Measurements from ENCODE around the gene NIPAL1. TPM values are rescaled to one million over a fixed set of nuclear protein-coding genes. Genes with fewer than 3 reads are reported as not detected.
"Not testable (repeated sequence)": the region's sequence is repeated elsewhere in the genome, so short reads cannot be mapped to it uniquely, and the experiment has no call there.

Gene NIPAL1
- 0.48 and 0.77 TPM in 2 replicates for total RNA-seq

DNA sequence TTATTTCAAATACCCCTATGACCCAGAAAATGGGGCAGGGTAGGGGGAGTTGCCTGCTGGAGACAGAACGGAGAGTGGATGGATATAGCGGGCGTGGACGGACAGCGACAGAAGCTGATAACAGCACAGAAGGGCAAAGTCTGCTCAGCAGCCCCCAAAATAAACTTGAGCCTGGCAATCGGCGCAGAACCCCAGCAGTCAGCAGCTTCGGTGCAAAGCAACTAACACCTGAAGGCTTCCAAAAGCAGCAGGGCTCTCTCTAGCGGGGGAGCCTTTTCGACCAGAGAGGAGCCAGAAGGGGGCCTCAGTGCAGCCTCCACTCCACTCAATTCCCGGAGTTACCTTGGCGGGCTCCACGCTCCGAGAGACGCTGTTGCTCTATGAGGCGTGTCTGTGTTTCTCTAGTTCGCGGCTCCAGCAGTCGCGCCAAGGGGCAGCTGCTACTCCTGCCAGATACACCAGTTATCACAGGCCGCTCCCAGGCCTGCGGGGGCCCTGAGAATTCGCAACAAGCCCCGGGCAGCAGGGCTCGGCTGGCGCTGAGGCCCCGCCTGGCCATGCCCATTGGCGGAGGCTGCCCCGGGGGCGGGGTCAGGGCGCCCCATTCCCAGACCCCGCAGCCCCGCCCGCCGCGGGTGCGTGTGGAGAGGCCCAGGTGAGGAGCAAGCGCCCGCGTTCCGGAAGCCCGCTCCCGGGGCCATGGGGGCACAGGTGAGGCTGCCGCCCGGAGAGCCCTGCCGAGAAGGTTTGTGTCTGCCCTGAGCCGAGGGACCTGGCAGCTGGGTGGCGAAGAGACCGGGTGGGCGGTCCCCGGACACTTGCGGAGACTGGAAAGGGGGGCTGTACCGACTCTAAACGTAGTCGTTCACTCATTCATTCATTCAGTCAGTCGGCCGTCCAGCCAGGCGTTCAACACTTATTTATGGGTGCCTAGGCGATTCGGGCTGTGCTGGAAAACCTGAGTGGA, at the start of gene NIPAL1, which contains the start of gene CNGA1:
NIPAL1 (plus strand) TSS at position 632 of the 967 bp plus-strand sequence; CDS start at position 700, 68 bp downstream.
CNGA1 (minus strand) TSS at position 541 of the 967 bp plus-strand sequence. CDS start 63,992 bp downstream, outside the sequence.
- intact Hi-C loops (cut with micrococcal nuclease) = no loop called here

DNA sequence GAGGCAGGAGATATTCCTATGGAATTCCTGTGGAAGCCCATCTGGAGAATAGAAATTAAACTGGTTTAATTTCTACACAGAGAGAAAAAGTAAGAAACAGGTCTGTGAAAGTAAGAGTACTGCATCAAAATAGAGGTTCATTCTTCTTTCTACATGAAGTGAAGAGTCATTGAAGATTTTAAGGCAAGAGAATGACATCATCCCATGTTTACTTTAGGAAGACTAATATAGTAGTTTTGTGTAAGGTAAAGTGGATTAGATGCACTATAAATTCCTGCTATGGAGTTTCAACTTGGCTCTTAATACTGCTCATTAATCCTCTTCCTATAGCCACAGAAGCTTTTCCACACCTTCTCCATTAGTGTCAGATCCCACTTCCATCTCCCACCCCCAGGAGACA, 47.7 kb upstream of the NIPAL1 start:
- intact Hi-C loops (cut with micrococcal nuclease) = no loop called here

DNA sequence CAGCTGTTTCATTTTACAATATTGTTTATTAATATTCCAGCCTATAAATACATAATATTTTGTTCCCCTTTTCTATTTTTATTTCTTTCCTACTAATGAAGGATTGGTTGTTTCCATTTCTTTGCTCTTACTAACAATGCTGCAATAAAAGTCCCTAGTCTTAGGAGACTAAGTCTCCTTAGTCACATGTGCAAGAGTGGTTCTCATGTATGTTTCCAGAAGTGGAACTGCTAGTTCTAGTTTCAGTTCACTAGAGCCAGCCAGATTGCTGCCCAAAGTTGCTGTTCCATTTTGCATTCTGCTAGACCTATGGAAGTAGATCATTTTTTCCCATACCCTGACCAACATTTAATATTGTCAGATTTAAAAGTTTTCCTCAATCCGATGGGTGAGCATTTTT, 44.4 kb upstream of the NIPAL1 start:
- intact Hi-C loops (cut with micrococcal nuclease) = no loop called here

DNA sequence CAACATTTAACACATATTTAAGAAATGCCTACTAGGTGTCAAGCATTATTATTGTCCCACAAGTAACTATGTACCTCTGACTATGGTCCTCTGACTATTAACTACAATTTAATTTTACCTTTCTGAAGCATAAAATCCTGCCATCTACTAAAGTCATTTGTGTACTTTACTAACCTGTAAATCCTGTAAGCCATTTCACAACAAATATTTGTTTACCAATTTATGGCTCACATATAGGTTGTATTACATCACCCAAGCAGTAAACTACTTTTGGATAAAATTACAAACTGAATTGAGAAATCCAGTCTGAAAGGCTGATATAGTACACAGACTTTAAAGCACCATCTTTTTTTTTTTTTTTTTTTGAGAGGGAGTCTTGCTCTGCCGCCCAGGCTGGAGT, 43.9 kb upstream of the NIPAL1 start:
- intact Hi-C loops (cut with micrococcal nuclease) = no loop called here

DNA sequence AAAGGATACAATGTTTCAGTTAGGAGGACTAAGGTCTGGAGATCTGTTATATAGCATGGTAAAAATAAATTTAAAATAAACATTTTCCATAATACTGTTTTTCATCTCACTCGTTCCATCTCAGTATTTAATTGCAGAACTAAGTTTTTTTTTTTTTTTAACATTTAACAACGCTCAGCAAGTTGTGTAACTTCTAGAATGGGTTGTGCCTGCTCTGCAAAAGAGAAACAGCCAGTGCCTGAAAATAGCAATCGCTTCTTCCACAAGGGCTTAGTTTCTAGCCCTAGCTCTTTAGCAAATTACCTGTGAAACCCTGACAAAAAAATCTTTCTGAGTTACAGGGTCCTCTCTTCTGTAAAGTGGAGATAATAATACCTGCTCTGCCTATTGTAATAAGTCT, 42.0 kb upstream of the NIPAL1 start:
- intact Hi-C loops (cut with micrococcal nuclease) = no loop called here

DNA sequence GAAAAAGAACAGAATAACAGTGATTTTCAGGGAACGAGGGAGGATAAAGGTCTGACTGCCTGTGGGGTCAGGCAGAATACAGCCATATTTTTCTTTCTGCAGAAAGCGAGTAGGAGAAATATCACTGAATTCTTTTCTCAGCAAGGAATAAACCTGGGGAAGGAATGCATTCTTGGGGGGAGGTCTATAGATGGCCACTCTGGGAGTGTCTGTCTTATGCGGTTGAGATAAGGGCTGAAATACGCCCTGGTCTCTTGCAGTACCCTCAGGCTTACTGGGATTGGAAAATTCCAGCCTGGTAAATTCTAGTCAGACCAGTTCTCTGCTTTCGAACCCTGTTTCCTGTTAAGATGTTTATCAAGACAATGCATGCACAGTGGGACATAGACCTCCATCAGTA, 26.4 kb upstream of the NIPAL1 start:
- intact Hi-C loops (cut with micrococcal nuclease) = no loop called here

DNA sequence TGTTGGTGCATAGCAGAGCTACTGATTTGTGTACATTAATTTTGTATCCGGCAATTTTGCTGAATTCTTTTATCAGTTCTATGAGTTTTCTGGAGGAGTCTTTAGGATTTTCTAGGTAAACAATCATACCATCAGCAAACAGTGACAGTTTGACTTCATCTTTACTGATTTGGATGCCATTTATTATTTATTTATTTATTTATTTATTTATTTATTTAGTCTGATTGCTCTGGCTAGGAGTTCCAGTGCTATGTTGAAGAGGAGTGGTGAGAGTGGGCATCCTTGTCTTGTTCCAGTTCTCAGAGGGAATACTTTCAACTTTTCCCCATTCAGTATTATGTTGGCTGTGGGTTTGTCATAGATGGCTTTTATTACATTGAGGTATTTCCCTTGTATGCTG, 24.1 kb upstream of the NIPAL1 start:
- intact Hi-C loops (cut with micrococcal nuclease) = not testable (repeated sequence)

DNA sequence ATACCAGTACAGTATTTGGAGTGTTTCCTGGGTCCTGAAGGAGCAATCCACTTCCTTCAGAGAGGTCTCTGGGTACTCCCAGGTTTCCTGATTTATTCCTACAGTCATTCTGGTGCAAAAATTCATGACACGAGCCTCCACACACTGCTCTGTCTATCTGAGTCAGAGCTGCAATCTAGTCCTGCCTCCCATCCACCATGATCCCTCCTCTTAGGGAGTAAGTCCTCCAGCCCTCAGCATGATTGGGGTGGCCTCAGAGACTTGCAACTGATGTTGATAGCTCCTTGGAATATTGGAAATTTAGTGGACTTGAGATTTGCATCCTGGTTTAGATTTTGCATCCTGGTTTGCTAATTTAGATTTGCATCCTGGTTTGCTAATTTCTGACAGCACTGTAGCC, 20.6 kb upstream of the NIPAL1 start:
- intact Hi-C loops (cut with micrococcal nuclease) = no loop called here

DNA sequence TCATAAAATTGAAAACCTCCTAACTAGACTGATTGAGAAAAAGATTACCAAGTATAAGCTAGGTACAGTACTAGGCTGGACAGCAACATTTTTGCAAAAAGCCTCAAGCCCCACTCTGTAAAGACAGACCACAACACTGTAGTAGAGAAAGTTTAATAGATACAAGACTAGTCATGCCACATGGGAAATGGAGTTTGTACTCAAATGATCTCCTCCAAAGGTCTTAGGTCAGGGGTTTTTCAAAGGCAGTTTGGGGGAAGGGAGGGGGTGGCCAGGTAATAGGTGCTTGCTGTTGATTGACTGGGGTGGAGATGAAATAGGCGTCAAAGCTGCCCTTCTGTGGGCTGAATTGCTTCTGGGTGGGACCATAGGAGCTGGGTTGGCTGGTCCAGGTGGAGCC, 14.3 kb upstream of the NIPAL1 start:
- intact Hi-C loops (cut with micrococcal nuclease) = no loop called here

DNA sequence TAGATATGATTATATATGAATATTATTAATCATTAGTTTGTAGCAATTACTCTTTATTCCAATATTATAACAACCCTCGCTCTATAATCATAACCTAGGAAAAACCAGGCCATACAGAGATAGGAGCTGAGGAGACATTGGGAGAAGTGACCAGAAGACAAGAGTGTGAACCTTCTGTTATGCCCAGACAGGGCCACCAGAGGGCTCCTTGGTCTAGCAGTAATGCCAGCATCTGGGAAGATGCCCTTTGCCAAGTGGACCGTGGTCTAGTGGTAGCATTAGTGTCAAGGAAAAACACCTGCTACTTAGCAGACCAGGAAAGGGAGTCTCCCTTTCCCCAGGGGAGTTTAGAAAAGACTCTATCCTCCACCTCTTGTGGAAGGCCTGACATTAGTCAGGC, 13.0 kb upstream of the NIPAL1 start:
- intact Hi-C loops (cut with micrococcal nuclease) = loop anchor here (1.0 kb wide), 1 partner anchor 84 kb away; no protein-coding TSS in a partner anchor

DNA sequence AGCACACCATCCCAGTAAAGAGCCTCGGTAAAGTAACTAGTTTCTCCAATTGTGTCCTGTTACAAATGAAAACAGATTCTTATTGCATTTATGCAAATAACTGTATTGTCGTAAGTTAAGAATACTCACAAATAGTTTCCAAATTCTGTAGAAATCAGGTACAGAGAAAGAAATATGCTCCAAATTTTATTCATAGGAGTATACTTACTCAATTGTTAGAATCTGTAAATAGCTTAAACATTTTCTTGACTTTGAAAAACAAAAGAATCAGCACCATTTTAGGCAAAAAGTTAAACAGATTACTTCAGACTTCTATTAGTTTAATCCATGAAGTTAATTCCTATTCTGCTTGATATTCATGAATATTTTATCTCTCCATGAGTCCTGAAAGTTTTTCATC, 10.8 kb upstream of the NIPAL1 start:
- intact Hi-C loops (cut with micrococcal nuclease) = no loop called here

DNA sequence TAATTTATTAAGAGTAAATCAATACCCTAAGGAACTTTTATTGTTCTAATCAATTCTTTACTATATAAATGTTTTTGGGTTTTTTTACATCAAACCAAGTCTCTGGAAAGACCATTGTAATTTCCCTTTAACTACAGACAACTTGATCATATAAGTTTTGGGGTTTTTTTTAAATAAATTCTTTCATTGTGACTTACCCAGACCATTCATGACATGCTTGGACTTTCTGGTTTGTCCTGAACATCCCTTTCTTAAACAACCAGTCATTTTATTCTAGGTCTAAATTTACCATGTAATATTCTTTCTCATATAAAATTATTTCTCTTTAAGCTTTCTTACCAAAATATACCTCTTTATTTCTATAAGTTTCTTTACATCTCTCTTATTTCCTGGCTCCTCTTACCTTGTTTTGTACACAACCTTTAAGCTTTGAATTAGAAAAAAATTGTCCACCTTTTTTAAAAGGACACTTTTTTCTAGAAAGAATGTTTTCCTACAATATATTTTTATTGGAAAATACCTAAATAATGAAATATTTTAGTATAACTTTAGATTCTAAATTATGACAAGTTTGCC, 8.5 kb upstream of the NIPAL1 start:
- intact Hi-C loops (cut with micrococcal nuclease) = no loop called here

DNA sequence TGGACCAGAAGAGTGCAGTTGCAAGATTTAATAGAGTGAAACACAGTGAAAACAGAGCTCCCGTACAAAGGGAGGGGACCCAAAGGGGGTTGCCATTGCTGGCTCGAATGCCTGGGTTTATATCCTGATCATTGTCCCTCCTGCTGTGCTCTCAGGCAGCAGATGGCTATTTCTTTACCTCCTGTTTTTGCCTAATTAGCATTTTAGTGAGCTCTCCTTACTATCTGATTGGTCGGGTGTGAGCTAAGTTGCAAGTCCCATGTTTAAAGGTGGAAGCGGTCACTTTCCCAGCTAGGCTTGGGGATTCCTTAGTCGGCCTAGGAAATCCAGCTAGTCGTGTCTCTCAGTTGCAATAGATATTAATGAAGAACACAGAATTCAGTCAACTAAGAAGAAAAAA, 5.7 kb upstream of the NIPAL1 start:
- intact Hi-C loops (cut with micrococcal nuclease) = not testable (repeated sequence)

DNA sequence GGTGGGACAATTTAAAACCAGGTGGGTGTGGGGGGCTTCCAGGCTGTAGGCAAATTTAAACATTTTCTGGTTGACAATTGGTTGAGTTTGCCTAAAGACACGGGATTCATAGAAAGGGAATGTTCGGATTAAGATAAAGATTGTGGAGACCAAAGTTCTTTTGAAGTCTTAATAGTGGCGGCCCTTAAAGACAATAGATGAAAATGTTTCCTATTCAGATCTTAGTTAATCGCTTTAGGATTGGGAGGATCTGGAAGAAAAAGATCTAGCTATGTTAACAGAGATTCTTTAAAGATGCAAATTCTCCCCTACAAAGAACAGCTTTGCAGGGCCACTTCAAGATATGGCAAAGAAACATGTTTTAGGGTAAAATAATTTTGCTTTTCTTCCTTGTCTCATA, 4.8 kb upstream of the NIPAL1 start:
- intact Hi-C loops (cut with micrococcal nuclease) = no loop called here

DNA sequence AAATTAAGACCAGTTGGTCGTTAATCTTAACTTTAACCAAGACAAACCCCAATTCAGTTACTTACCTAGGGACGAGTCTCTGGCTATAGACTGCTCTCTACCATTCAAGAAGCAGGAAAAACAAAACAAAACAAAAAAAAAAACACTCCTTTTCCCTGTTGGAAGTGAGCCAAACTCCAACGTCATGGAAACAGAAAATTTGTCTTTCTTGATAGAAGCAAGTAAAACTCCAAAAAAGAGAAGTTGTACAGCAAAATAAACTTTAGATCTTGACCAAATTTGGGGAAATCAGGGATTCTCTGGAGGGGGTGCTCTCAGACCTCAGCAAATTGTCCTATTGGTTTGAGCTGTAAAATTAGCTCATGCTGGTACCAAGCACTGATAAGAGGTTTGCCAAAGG, 3.7 kb upstream of the NIPAL1 start:
- intact Hi-C loops (cut with micrococcal nuclease) = no loop called here

DNA sequence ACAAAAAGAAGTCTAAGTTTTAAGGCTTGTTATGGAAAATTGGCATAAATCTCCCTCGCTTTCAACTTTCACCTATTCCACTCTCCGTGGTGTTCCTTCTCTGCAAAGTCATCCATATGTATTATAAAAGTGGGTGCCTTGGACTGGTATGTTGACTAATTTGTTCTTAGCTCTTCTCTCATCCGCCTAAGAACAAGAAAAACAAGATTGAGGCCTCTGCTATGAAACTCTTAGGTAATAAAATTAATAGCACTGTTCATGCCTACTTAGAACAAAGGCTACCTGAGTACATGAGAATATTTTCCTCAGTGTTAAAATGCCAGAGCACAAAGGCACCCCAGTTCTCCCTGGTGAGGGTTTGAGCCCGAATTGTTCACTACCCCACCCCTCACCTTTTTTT, 1.4 kb upstream of the NIPAL1 start:
- intact Hi-C loops (cut with micrococcal nuclease) = no loop called here

DNA sequence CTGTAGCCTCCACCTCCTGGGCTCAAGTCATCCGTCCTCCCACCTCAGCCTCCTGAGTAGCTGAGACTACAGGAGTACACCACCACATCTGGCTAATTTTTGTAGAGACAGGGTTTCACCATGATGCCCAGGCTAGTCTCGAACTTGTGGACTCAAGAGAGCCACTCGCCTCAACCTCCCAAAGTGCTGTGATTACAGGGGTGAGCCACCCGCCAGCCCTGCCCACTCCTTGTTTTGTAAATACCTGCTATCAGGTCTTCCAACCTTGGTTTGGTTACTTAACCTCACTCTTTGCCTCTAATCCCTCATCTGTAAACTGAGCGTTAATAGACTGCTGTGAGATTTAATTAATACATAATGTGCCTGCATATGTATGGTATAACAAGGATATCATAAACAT, 894 bp upstream of the NIPAL1 start:
- intact Hi-C loops (cut with micrococcal nuclease) = no loop called here

DNA sequence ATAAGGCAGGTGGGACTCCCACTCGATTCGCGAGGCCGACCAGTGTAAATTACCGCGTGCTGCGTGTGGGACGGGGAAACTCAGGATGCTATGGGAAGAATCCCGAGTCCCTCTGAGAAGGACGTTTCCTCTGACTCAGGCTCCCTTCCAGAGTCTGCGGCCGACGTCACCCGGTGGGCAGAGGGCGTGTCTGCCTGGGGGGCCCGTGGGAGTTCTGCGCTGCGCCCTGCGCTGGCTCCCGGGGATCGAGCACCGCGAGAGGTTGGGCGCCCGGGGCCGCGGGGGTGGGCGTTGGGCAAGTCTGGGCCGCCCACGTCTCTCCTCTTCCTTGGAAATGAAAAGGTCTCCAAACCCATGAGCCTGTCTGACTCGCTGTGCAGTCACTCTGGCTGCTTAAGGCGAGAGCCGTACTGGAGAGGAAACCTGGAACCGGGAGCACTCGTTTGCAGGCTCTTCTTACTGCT, 568 bp downstream of the NIPAL1 start:
- intact Hi-C loops (cut with micrococcal nuclease) = no loop called here

DNA sequence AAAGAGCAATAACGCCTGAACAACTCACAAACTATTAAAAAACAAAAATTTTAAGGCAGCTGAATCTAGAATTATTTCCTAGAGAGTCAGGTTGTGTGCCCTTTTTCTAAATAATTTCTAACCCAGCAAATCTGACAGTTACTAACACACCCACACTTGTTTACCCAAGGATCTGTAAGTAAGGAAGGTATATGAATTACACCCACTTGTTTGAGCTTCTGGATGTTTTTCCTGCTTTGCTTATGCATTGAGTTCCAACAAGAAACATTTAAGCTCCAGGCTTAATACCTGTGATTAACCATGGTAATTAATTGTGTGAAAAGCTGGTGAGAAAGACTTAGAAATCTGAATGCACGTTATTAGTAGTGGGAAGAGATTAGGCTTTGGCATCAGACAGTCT, 1.5 kb downstream of the NIPAL1 start:
- intact Hi-C loops (cut with micrococcal nuclease) = no loop called here

DNA sequence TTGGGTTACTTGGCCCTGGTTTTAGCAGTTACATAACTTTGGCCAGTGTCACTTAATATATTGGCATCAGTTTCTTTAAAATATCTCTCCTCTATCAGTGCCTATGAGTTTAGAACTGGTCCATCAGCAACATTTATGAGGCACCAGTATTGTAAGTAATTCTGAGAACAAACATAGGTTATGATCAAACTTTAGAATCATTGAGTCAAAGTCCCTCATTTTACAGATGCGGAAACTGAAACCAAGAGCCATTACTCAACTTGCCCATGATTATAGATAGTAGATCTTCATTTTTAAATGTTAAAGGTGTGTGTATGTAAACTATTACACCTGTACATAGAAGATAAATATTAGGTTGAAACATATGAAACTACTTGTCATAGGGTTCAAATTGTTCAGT, 4.5 kb downstream of the NIPAL1 start:
- intact Hi-C loops (cut with micrococcal nuclease) = no loop called here

DNA sequence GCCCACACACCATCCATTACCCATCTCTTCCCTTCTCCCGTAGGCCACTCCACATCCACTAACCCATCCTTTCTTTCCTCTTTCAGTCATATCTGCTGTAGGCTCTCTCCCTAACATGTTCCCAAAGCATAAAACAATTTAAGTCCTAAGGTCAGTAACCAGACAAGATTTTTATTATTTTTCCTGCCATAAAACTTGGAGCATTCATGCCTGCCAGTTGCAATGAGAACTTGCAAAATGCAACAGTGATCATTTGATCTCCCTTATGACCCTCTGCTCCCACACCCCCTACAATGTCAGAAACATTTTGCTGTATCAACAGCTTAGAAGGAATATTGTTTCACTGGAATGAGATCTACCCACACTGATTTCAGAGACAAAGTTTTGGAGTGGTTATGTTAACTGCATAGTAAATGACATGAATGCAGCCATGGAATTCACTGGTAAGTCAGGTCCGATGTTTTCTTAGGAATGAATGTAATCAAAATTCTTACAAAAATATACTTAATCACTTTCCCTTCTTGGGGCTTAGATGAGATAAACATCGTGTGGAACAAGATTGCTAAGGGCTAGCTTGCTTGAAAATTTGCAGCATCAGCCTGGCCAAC, 5.7 kb downstream of the NIPAL1 start:
- intact Hi-C loops (cut with micrococcal nuclease) = no loop called here

DNA sequence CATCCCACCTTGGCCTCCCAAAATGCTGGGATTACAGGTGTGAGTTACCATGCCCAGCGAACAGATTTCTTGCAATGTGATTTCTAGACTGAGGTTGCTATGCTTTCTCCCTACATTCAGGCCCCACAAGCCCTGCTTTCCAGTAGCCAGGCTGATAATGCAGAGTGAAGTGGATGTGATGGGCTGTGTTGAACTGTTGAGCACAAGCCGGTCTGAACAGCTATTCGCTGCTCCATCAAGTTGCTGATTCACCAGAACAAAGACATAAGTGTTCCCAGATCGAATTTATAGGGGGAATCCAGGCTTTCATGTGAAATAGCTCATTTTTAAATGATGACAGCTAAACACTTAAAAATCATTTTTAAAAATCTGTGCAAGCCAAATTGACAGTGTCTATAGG, 8.0 kb downstream of the NIPAL1 start:
- intact Hi-C loops (cut with micrococcal nuclease) = no loop called here
